HG03045 (cell line): ENCODE measurements around the gene ARHGAP24.
"Not testable (repeated sequence)": the region's sequence is repeated elsewhere in the genome, so short reads cannot be mapped to it uniquely, and the experiment has no call there.

Experiments used
- ATAC-seq: cut with Tn5 transposase; IDR thresholded peaks from one replicate; pipeline ENCODE4 v1.9.1; 2021; ENCODE audit warnings: mild to moderate bottlenecking, moderate library complexity; ENCODE audit not compliant: unreplicated experiment

ARHGAP24 gene

DNA sequence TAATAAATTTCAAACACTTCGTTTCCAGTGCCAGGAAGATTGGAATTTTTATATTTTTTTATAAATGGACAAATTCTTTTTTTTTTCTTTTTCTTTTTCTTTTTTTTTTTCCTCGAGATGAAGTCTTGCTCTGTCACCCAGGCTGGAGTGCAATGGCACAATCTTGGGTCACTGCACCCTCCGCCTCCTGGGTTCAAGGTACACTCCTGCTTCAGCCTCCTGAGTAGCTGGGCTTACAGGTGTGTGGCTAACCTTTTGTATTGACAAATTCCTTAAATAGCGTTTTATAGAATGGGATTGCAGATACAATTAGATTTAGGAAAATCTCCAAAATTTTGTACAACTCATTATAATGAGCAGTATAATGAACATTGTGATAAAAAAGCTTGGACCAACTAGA is 328.9 kb downstream of the ARHGAP24 start:
- no peak for ATAC-seq

DNA sequence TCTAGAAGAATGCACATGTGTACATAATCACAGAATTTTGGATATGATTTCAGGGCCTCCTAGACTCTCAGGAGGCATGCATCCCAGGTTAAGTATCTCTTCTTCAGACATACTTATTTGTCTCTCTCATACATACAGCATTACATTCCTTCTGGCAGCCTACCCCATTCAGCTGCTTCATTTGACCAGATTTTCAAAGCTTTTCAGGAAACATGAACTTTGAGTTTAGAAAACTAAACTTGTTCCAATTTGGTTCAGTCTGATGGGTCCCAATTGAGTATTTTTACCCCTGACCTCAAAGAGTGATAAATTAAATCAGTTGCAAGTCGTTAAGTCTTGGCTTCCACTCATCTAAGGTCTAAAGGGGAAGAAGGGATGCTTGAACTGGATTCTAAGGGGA is 330.9 kb downstream of the ARHGAP24 start:
- no peak for ATAC-seq

DNA sequence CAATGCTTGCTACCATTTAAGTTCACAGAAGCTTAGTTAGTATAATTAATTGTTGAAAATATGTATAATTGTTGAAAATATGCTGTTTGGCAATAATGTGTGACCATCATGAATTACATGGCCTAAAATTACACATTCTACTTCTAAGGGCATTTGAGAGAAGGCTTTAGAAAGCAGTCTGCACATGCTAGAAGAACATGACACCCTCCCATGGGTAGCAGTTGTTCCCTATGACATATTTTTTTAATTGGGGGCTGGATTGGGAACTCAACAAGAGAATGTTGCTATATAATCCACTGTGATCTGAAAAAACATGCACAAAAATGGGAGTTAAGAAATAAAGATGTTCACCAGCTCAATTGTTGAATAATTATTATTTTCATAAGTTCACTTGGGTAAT is 331.4 kb downstream of the ARHGAP24 start:
- ATAC-seq = no peak

GRCh38 chr4:85807247-85807950 is 332.4 kb downstream of the ARHGAP24 start:
- no peak for ATAC-seq

GRCh38 chr4:85808104-85808503 is 333.2 kb downstream of the ARHGAP24 start:
- ATAC-seq = no peak

- ATAC-seq = no peak
Measured at GRCh38 chr4:85808864-85809263, 333.9 kb downstream of the ARHGAP24 start.

- ATAC-seq = no peak
Measured at GRCh38 chr4:85812776-85813175, 337.8 kb downstream of the ARHGAP24 start.

GRCh38 chr4:85815796-85816459 is 341.0 kb downstream of the ARHGAP24 start:
- ATAC-seq = no peak

GRCh38 chr4:85818700-85819099 is 343.8 kb downstream of the ARHGAP24 start:
- ATAC-seq = no peak

GRCh38 chr4:85820101-85820500 is 345.2 kb downstream of the ARHGAP24 start:
- not testable (repeated sequence) for ATAC-seq

- no peak for ATAC-seq
Measured at GRCh38 chr4:85821688-85822455, 346.9 kb downstream of the ARHGAP24 start.

- no peak for ATAC-seq
Measured at GRCh38 chr4:85823295-85823694, 348.3 kb downstream of the ARHGAP24 start.

GRCh38 chr4:85824166-85824945 is 349.4 kb downstream of the ARHGAP24 start:
- no peak for ATAC-seq

DNA sequence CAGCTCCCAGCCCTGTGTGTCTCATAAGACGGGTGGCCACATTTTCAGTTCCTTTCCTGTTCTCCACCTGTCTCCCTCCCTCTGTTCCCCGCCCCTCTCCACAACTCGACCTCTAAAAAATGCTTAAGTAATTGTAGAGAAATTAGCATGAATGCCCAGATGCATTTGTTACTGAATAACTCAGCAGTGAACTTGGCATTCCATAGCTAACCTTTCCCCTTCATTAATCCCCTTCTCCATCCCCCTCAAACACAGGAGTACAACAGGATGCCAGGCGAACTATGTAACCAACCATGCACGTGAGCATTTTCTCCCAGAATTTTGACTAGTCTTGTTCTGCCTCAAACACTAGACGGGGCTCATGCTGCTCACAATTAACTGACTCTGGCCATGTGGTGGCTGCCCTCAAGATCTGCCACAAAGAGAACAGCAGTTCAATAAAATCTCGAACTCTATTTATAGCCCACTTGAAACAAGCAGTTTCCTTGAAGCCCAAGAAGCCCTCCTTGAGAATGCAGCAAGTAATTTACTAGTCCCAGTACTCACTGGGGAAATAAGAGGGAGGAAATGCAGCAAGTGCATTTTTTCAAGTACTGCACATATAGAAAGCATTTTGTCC is 351.2 kb downstream of the ARHGAP24 start:
- ATAC-seq = no peak

DNA sequence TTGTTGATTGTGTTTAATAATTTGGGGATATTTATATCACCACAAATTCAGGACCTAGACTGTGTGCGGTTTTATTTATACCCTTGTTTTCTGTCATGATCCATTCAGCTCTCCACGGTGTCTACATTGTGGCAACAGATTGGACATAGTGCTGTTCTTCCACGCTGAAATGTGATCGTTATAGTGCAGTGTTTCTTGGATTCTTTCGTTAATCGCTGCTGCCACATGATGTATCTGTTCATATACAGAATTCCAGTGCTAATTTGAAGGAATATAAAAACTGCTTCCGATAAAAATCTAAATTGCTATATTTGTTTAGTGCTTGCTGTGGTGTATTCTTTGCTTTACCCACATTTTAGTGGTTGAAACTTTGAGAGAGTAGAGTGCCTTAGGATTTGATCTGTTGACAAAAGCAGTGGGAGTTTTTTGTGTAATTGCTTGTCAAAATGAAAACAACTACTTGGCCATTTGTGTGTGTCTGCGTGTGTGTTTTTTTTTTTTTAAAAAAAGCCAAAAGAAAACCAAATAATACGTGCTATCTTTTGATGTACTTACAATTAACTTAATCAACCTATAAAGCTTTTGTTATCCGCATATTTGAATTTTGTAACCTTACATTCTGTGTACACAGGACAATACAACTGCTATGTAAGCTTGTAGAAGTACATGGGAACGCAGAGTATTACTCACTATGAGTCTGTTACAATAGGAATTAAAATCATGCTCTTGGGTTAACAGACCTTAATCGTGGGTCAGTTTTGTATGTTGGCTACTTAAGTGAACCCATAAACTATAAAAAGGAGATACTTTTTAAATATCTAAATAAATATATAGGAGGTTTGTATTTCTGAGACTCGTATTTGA is 353.3 kb downstream of the ARHGAP24 start:
- ATAC-seq = no peak

DNA sequence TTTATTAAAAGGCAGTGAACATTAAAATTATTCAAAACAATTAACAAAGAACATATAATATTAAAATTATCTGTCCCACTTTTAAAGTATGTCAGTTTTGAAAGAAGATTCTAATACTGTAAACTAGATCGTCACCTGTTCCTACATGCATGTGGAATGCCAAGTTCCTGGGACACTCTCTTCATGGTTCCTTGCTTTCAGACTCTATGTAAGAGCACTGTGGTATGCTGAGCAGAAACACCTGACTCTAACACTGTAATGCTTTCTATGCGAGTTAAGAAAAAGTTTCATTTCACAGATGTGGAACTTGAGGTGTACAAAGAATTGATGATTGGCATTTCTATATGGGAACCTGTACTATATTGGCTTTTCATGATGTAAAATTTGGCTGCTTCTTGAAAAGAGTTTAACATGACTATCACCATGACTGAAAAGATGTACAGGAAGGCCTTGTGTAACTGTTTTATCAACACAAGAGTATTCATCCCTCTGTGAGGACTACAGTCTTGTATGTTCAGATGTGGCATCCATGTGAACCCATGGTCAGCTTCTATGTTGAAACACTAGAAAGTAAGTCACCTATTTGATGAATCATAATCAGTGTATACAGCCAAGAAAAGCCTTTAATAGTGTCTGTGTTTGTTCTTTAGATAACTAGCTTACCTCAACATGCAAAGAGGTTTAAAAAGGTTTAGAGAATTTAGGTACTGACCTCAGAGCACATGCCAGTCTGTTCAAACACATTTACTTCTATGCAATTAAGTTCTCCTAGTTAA is 354.5 kb downstream of the ARHGAP24 start:
- ATAC-seq = no peak

GRCh38 chr4:85831647-85832046 is 356.7 kb downstream of the ARHGAP24 start:
- ATAC-seq = no peak

DNA sequence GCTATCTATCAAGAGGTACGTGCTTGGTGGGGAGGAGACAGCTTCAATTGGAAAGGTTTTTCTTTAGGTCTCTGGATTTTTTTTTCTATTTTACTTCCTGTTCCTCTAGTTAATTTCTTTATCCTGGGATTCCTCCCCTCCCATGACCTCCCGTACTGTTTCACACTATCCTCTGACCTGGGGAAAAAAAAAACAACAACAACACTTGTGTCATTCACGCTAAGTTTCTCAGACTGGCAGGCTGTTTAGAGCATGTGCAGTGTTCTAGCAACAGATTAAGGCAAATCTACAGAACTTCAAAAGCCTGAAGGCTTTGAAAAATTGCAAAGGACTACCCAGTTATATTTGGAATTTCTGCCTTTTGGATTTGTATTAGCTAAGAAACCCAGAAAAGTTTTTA is 358.4 kb downstream of the ARHGAP24 start:
- ATAC-seq = no peak

GRCh38 chr4:85834934-85835333 is 360.0 kb downstream of the ARHGAP24 start:
- no peak for ATAC-seq
